IMR-90 (cell line): ENCODE results near the gene ATP13A2.

Source experiments
- CHD1 ChIP-seq: IDR thresholded peaks from 2 replicates; pipeline ENCODE4 v1.6.1; 2012; ENCODE audit warnings: low read depth, low read length, improper control_type of control experiment
- POLR2A ChIP-seq: IDR thresholded peaks from 2 replicates; pipeline ENCODE4 v1.6.1; 2012; ENCODE audit warnings: mild to moderate bottlenecking, low read depth, low read length
- TF ChIP-seq, protein P1 (sequence below): conservative IDR thresholded peaks from 2 replicates; pipeline ENCODE4 v1.5.1; 2012; ENCODE audit warnings: mild to moderate bottlenecking, low read depth, low read length, improper control_type of control experiment

DNA sequence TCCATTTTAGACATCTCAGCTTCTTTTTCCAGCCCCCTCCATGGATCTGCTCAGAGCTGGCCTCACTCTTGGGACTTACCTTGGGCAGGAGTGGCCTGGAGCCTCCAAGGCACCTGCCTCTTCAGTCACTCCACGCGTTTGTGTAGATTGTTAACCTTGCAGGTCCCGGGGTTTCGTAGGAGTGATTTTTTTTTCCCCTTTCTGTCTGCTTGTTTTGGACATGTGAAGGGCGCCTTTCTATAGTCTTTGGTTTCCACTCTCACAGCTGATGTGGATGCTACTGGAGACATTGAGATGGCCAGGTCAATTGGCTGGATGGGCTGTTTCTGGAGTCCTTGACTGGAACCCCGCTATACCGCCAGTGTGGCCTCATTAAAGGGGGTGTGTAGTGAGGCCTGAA, 44.1 kb upstream of the ATP13A2 start:
- no peak for TF ChIP-seq CHD1
- TF ChIP-seq, protein P1, sequence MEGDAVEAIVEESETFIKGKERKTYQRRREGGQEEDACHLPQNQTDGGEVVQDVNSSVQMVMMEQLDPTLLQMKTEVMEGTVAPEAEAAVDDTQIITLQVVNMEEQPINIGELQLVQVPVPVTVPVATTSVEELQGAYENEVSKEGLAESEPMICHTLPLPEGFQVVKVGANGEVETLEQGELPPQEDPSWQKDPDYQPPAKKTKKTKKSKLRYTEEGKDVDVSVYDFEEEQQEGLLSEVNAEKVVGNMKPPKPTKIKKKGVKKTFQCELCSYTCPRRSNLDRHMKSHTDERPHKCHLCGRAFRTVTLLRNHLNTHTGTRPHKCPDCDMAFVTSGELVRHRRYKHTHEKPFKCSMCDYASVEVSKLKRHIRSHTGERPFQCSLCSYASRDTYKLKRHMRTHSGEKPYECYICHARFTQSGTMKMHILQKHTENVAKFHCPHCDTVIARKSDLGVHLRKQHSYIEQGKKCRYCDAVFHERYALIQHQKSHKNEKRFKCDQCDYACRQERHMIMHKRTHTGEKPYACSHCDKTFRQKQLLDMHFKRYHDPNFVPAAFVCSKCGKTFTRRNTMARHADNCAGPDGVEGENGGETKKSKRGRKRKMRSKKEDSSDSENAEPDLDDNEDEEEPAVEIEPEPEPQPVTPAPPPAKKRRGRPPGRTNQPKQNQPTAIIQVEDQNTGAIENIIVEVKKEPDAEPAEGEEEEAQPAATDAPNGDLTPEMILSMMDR, result no peak
- no peak for TF ChIP-seq POLR2A
